Nephron (organoid): Measurements from ENCODE around the gene CA12.

Experiments used
- H3K27ac Mint-ChIP-seq, 3 experiments: 2 replicates each; pipeline ENCODE4 v1.8.0; 2020; ENCODE audit warnings: mixed read lengths in 3 of 3, mild to moderate bottlenecking in 2 of 3, moderate library complexity in 1 of 3
- H3K27me3 Mint-ChIP-seq: 2 replicates; pipeline ENCODE4 v1.8.0; 2021; ENCODE audit warnings: low read depth, mild to moderate bottlenecking, moderate library complexity, mixed read lengths
- H3K36me3 Mint-ChIP-seq: 2 replicates; pipeline ENCODE4 v1.8.0; 2020; ENCODE audit warnings: low read depth, mixed read lengths
- H3K4me1 Mint-ChIP-seq: 2 replicates; pipeline ENCODE4 v1.8.0; 2020; ENCODE audit warnings: mixed read lengths
- H3K4me3 Mint-ChIP-seq, 3 experiments: 2 replicates each; pipeline ENCODE4 v1.8.0; 2020; ENCODE audit warnings: mild to moderate bottlenecking in 3 of 3, mixed read lengths in 3 of 3, moderate library complexity in 2 of 3
- H3K9me3 Mint-ChIP-seq: 2 replicates; pipeline ENCODE4 v1.8.0; 2020; ENCODE audit warnings: mixed read lengths
- CTCF ChIP-seq, 3 experiments: fragments of 200-600 bp; sonication (generic); IDR thresholded peaks; one replicate each; pipeline ENCODE4 v1.5.0; 2021; ENCODE audit warnings: antibody characterized with exemption in 3 of 3; ENCODE audit not compliant: unreplicated experiment in 3 of 3

CA12 gene

GRCh38 chr15:63412551-63412950 lies 30.9 kb upstream of the CA12 start:
- Mint-ChIP-seq H3K9me3 (no peaks in the 10 kb centered on the region), H3K4me1 (peaks cover 25% of the 10 kb centered on the region), H3K36me3 (no peaks in the 10 kb centered on the region), H3K27me3 (peaks cover 4% of the 10 kb centered on the region), H3K27ac (peak overlapping the region in 1 of 3 experiments; percentile 25), H3K4me3 (no peak overlapping the region)
- no peak for TF ChIP-seq CTCF (IDR thresholded peaks at IDR 0.05; ENCODE audit: unreplicated experiment in 3 of 3)

GRCh38 chr15:63411866-63412265 lies 30.2 kb upstream of the CA12 start:
- peak overlapping the region in 1 of 3 experiments; percentile 25 for H3K27ac Mint-ChIP-seq
- H3K4me1 Mint-ChIP-seq = peaks cover 30% of the 10 kb centered on the region
- H3K36me3 Mint-ChIP-seq = no peaks in the 10 kb centered on the region
- H3K4me3 Mint-ChIP-seq = no peak overlapping the region
- H3K27me3 Mint-ChIP-seq = peaks cover 4% of the 10 kb centered on the region
- TF ChIP-seq CTCF (IDR thresholded peaks at IDR 0.05; ENCODE audit: unreplicated experiment in 3 of 3) = no peak
- H3K9me3 Mint-ChIP-seq = no peaks in the 10 kb centered on the region

- TF ChIP-seq CTCF (IDR thresholded peaks at IDR 0.05; ENCODE audit: unreplicated experiment in 3 of 3) = no peak
- Mint-ChIP-seq H3K36me3 (no peaks in the 10 kb centered on the region), H3K27me3 (peaks cover 4% of the 10 kb centered on the region), H3K27ac (peak overlapping the region in 2 of 3 experiments; percentile 56 to 66), H3K9me3 (no peaks in the 10 kb centered on the region), H3K4me3 (no peak overlapping the region), H3K4me1 (peaks cover 37% of the 10 kb centered on the region)
Measured at GRCh38 chr15:63409179-63409578, 27.5 kb upstream of the CA12 start.

GRCh38 chr15:63408524-63408923 lies 26.9 kb upstream of the CA12 start:
- H3K4me3 Mint-ChIP-seq = no peak overlapping the region
- peaks cover 4% of the 10 kb centered on the region for H3K27me3 Mint-ChIP-seq
- peaks cover 37% of the 10 kb centered on the region for H3K4me1 Mint-ChIP-seq
- H3K36me3 Mint-ChIP-seq = no peaks in the 10 kb centered on the region
- H3K27ac Mint-ChIP-seq = peak overlapping the region; percentile 56 to 75 (median 66)
- no peak for TF ChIP-seq CTCF (IDR thresholded peaks at IDR 0.05; ENCODE audit: unreplicated experiment in 3 of 3)
- no peaks in the 10 kb centered on the region for H3K9me3 Mint-ChIP-seq

- H3K4me3 Mint-ChIP-seq = no peak overlapping the region
- peaks cover 1% of the 10 kb centered on the region for H3K27me3 Mint-ChIP-seq
- H3K27ac Mint-ChIP-seq = peak overlapping the region; percentile 10 to 75 (median 29)
- peaks cover 34% of the 10 kb centered on the region for H3K4me1 Mint-ChIP-seq
- no peaks in the 10 kb centered on the region for H3K36me3 Mint-ChIP-seq
- TF ChIP-seq CTCF (IDR thresholded peaks at IDR 0.05; ENCODE audit: unreplicated experiment in 3 of 3) = no peak
- H3K9me3 Mint-ChIP-seq = no peaks in the 10 kb centered on the region
Measured at GRCh38 chr15:63407612-63408011, 26.0 kb upstream of the CA12 start.

- H3K4me1 Mint-ChIP-seq = peaks cover 26% of the 10 kb centered on the region
- no peak overlapping the region for H3K4me3 Mint-ChIP-seq
- H3K9me3 Mint-ChIP-seq = no peaks in the 10 kb centered on the region
- no peaks in the 10 kb centered on the region for H3K36me3 Mint-ChIP-seq
- no peaks in the 10 kb centered on the region for H3K27me3 Mint-ChIP-seq
- TF ChIP-seq CTCF (IDR thresholded peaks at IDR 0.05; ENCODE audit: unreplicated experiment in 3 of 3) = no peak
- H3K27ac Mint-ChIP-seq = peak overlapping the region; percentile 33 to 73 (median 63)
Measured at GRCh38 chr15:63405683-63406390, 24.2 kb upstream of the CA12 start.
